ENCODE measurements around the gene MITF. TPM values are rescaled to one million over a fixed set of nuclear protein-coding genes. Genes with fewer than 3 reads are reported as not detected.

Gene MITF
- total RNA-seq, 1 experiment from 2014 or later: 1.9 TPM

DNA sequence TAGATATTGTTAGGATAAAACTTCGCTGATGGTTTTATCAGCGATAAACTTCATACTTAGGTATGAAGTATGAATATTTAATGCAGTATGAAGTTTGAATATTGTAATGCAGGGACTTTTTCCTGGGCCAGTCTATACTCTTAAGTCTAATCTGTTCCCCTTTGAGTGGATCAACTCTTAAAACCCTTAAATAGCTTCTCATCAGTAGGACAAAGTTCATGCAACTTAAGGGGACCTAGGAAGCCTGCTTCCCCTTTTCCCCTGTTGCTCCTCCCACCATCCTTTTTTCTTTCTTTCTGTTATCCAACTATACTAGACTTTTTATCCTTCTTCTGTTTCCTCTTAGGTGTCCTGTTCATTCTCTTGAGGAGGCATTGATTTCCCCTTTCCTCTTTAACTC lies 78.7 kb downstream of the MITF start:
- intact Hi-C loops (cut with micrococcal nuclease): no loop called here
- POLR2A ChIA-PET: no interaction called here
- Histone ChIP-seq H3K4me1 (ENCODE audit: control insufficient read depth in 1 of 2, insufficient read depth in 2 of 2, low read length in 2 of 2) (no peaks in the 10 kb centered on the region), H3K4me2 (ENCODE audit: low read length) (no peak overlapping the region), H3K36me3 (ENCODE audit: control insufficient read depth in 1 of 2, insufficient read depth in 2 of 2, low read length in 2 of 2) (no peaks in the 10 kb centered on the region), H3K9ac (ENCODE audit: low read length) (no peak overlapping the region), H3K9me2 (ENCODE audit: insufficient read depth) (no peaks in the 10 kb centered on the region), H2AFZ (ENCODE audit: low read depth, low read length, poor library complexity, severe bottlenecking) (no peak overlapping the region), H3K9me3 (ENCODE audit: control insufficient read depth in 1 of 2, insufficient read depth in 1 of 2, low read depth in 1 of 2, low read length in 2 of 2) (no peaks in the 10 kb centered on the region), H3K4me3 (replicated peaks in 1 of 2; ENCODE audit: low read depth in 1 of 2, low read length in 2 of 2) (no peak overlapping the region), H3K27ac (ENCODE audit: low read depth, low read length) (no peak overlapping the region), H3K27me3 (ENCODE audit: insufficient read depth, low read length) (no peaks in the 10 kb centered on the region), H3K79me2 (ENCODE audit: insufficient read depth, low read length) (no peaks in the 10 kb centered on the region), H4K20me1 (ENCODE audit: insufficient read depth) (no peaks in the 10 kb centered on the region)
- DNase-seq (ENCODE audit: low read depth, low spot score) (no peak), ATAC-seq (no peak)
- CTCF ChIA-PET: no interaction called here
- TF ChIP-seq RAD21 (IDR thresholded peaks at IDR 0.05; ENCODE audit: low read depth) (no peak), TCF7L2 (IDR thresholded peaks at IDR 0.05; ENCODE audit: borderline replicate concordance, extremely low read depth, insufficient read depth, insufficient read length) (no peak), YY1 (IDR thresholded peaks at IDR 0.05; ENCODE audit: extremely low read depth, insufficient replicate concordance, low read depth, low read length) (no peak), ELF1 (IDR thresholded peaks at IDR 0.05; ENCODE audit: borderline replicate concordance, low read depth) (no peak), ZFX (IDR thresholded peaks at IDR 0.05) (no peak), CBX3 (IDR thresholded peaks at IDR 0.05; ENCODE audit: low read depth) (no peak), POLR2AphosphoS5 (IDR thresholded peaks at IDR 0.05; ENCODE audit: low read depth, low read length) (no peak), SIN3A (IDR thresholded peaks at IDR 0.05; ENCODE audit: low read depth) (no peak), ZNF274 (IDR thresholded peaks at IDR 0.05; ENCODE audit: low read depth, low read length) (no peak), SRF (IDR thresholded peaks at IDR 0.05; ENCODE audit: low read depth) (no peak), SP1 (IDR thresholded peaks at IDR 0.05; ENCODE audit: low read depth) (no peak)
- TF ChIP-seq, protein P1, sequence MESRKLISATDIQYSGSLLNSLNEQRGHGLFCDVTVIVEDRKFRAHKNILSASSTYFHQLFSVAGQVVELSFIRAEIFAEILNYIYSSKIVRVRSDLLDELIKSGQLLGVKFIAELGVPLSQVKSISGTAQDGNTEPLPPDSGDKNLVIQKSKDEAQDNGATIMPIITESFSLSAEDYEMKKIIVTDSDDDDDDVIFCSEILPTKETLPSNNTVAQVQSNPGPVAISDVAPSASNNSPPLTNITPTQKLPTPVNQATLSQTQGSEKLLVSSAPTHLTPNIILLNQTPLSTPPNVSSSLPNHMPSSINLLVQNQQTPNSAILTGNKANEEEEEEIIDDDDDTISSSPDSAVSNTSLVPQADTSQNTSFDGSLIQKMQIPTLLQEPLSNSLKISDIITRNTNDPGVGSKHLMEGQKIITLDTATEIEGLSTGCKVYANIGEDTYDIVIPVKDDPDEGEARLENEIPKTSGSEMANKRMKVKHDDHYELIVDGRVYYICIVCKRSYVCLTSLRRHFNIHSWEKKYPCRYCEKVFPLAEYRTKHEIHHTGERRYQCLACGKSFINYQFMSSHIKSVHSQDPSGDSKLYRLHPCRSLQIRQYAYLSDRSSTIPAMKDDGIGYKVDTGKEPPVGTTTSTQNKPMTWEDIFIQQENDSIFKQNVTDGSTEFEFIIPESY (IDR thresholded peaks at IDR 0.05; ENCODE audit: extremely low read depth, insufficient replicate concordance, low read length): no peak
- BruUV-seq (replicated peaks): no TSS peak
- RAD21 ChIA-PET (ENCODE audit: low non-redundant PET in 1 of 2, low total read pairs in 2 of 2, uncharacterized antibody in 2 of 2, unreplicated experiment in 2 of 2): no interaction called here

Data from HCT116 (cell line).